ENCODE results near the gene SP2.
"Not testable (repeated sequence)": the region's sequence is repeated elsewhere in the genome, so short reads cannot be mapped to it uniquely, and the experiment has no call there.

SP2 gene

GRCh38 chr17:47894498-47895346 is 1.3 kb upstream of the SP2 start:
- no peak for DNase-seq

- peak; percentile 10 for DNase-seq
These were observed 635 bp upstream of the SP2 start for GRCh38 chr17:47895347-47895855.

- no peak for DNase-seq
These were observed 845 bp downstream of the SP2 start for GRCh38 chr17:47896672-47897490.

- no peak for DNase-seq
These were observed 1.5 kb downstream of the SP2 start for GRCh38 chr17:47897561-47897960.

GRCh38 chr17:47898241-47898640 is 2.2 kb downstream of the SP2 start:
- no peak for DNase-seq

GRCh38 chr17:47899643-47900042 is 3.6 kb downstream of the SP2 start:
- DNase-seq, result no peak

GRCh38 chr17:47901423-47901822 is 5.4 kb downstream of the SP2 start:
- DNase-seq, result no peak

GRCh38 chr17:47902039-47902744 is 6.2 kb downstream of the SP2 start:
- DNase-seq, result no peak

GRCh38 chr17:47905221-47905733 is 9.2 kb downstream of the SP2 start:
- no peak for DNase-seq

GRCh38 chr17:47906443-47906842 is 10.4 kb downstream of the SP2 start:
- no peak for DNase-seq

- no peak for DNase-seq
These were observed 12.0 kb downstream of the SP2 start for GRCh38 chr17:47907932-47908562.

GRCh38 chr17:47913050-47913449 is 17.0 kb downstream of the SP2 start:
- no peak for DNase-seq

- DNase-seq, result no peak
These were observed 18.4 kb downstream of the SP2 start for GRCh38 chr17:47914306-47914948.

- no peak for DNase-seq
These were observed 19.9 kb downstream of the SP2 start for GRCh38 chr17:47915776-47916398.

- DNase-seq, result no peak
These were observed 20.6 kb downstream of the SP2 start for GRCh38 chr17:47916489-47917208.

- no peak for DNase-seq
These were observed 21.5 kb downstream of the SP2 start for GRCh38 chr17:47917581-47917980.

- no peak for DNase-seq
These were observed 22.0 kb downstream of the SP2 start for GRCh38 chr17:47918006-47918405.

- DNase-seq, result no peak
These were observed 23.0 kb downstream of the SP2 start for GRCh38 chr17:47918991-47919390.

- not testable (repeated sequence) for DNase-seq
These were observed 23.9 kb downstream of the SP2 start for GRCh38 chr17:47919889-47920288.

GRCh38 chr17:47924785-47925677 is 29.0 kb downstream of the SP2 start:
- no peak for DNase-seq

Measured in activated CD4-positive, alpha-beta T cell treated with anti-CD3 and anti-CD28 coated beads for 1 hour (primary cell).